ENCODE measurements around the gene ASXL2. TPM values are rescaled to one million over a fixed set of nuclear protein-coding genes. Genes with fewer than 3 reads are reported as not detected.

The ASXL2 gene
- total RNA-seq, 1 experiment from 2014 or later, result 32.7 TPM

DNA sequence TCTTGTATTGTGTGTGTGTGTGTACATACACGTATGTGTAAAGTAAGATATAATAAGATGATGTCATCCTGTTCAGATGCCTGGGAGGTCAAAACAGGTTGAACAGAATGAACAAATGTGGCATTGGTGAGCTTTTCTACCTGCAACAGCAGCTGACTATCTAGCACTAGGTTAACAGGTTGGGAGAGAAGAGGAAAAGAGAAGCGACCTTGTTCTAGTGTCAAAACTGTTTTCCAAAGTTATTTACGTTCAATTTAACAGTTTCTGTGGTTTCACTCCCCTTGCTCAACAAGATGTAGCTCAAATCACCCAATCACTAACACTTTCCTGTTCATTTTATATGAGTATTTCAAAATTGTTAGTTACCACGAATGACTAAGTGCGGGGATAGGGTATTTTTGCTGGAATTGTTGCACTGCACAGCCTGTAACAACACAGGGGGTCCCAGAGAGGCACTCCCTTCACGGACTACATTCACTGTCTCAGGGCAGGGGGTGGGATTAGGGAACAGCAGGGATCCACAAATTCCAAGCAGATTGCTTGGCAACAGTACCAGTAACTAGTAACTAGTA, 137.4 kb downstream of the ASXL2 start:
- no peak overlapping the region for H3K9ac ChIP-seq (ENCODE audit: extremely low read depth, insufficient read length, low read length)
- H3K4ac ChIP-seq (ENCODE audit: low read depth, low read length), result no peak overlapping the region
- H3K56ac ChIP-seq (ENCODE audit: insufficient read length, low read depth, low read length), result no peak overlapping the region
- H2BK15ac ChIP-seq (ENCODE audit: low read depth, low read length), result no peak overlapping the region
- no peaks in the 10 kb centered on the region for H3K23me2 ChIP-seq (ENCODE audit: insufficient read length, low read depth, low read length, poor library complexity, severe bottlenecking)
- H3K79me1 ChIP-seq (ENCODE audit: insufficient read depth, low read depth, low read length, poor library complexity, severe bottlenecking), result no peaks in the 10 kb centered on the region
- Mint-ChIP-seq H3K9me3 (no peaks in the 10 kb centered on the region), H3K27me3 (ENCODE audit: low read depth) (no peaks in the 10 kb centered on the region), H3K36me3 (ENCODE audit: insufficient read depth in 1 of 3, low read depth in 3 of 3) (peaks cover 13 to 32% (median 21%) of the 10 kb centered on the region in 3 experiments), H3K4me1 (peaks cover 41 to 47% of the 10 kb centered on the region in 2 experiments), H3K4me3 (no peak overlapping the region; a peak in 1 of 5 replicates), H3K27ac (peak overlapping the region in 2 of 3 experiments; percentile 39 to 85; a peak in 3 of 7 replicates)
- no peak overlapping the region for H3K27ac ChIP-seq (ENCODE audit: insufficient read length, low read depth, low read length)
- H2BK20ac ChIP-seq (ENCODE audit: low read depth, low read length, poor library complexity, severe bottlenecking), result no peak overlapping the region
- H4K20me1 ChIP-seq (ENCODE audit: control insufficient read depth, insufficient read depth, insufficient read length), result no peaks in the 10 kb centered on the region
- H3K27me3 ChIP-seq (ENCODE audit: insufficient read depth, low read length), result no peaks in the 10 kb centered on the region
- H2AFZ ChIP-seq (ENCODE audit: low read length), result no peak overlapping the region
- no peak overlapping the region for H2BK5ac ChIP-seq (ENCODE audit: insufficient read length, low read length)
- no peaks in the 10 kb centered on the region for H3K4me1 ChIP-seq (ENCODE audit: insufficient read depth, low read length)
- H3K23ac ChIP-seq (ENCODE audit: insufficient read length, low read depth, low read length), result no peak overlapping the region
- H2AK5ac ChIP-seq (ENCODE audit: insufficient read length, low read length), result no peak overlapping the region
- H3T11ph ChIP-seq (ENCODE audit: low read length), result no peak overlapping the region
- no CpG with 5 or more reads among the region's 6 CpGs for WGBS (ENCODE audit: extremely low coverage, insufficient read length, low lambda C conversion rate)
- no peak overlapping the region for H4K8ac ChIP-seq (replicated peaks; ENCODE audit: insufficient read length, low read depth, low read length)
- H2BK12ac ChIP-seq (ENCODE audit: insufficient read length, low read depth, low read length), result no peak overlapping the region
- no peak overlapping the region for H2BK120ac ChIP-seq (ENCODE audit: low read depth, low read length, poor library complexity, severe bottlenecking)
- H3K14ac ChIP-seq (ENCODE audit: insufficient read depth, low read length), result no peak overlapping the region
- no peaks in the 10 kb centered on the region for H3K79me2 ChIP-seq (ENCODE audit: insufficient read depth, low read length)
- H4K91ac ChIP-seq (ENCODE audit: insufficient read length, low read depth, low read length), result no peak overlapping the region
- no peak overlapping the region for H4K5ac ChIP-seq (ENCODE audit: insufficient read length, low read depth, low read length)
- DNase-seq, result no peak
- H3K18ac ChIP-seq (ENCODE audit: insufficient read length, low read depth, low read length), result no peak overlapping the region
- H3K9me3 ChIP-seq (ENCODE audit: control insufficient read depth, low read depth, low read length), result no peaks in the 10 kb centered on the region
- TF ChIP-seq, protein P1, sequence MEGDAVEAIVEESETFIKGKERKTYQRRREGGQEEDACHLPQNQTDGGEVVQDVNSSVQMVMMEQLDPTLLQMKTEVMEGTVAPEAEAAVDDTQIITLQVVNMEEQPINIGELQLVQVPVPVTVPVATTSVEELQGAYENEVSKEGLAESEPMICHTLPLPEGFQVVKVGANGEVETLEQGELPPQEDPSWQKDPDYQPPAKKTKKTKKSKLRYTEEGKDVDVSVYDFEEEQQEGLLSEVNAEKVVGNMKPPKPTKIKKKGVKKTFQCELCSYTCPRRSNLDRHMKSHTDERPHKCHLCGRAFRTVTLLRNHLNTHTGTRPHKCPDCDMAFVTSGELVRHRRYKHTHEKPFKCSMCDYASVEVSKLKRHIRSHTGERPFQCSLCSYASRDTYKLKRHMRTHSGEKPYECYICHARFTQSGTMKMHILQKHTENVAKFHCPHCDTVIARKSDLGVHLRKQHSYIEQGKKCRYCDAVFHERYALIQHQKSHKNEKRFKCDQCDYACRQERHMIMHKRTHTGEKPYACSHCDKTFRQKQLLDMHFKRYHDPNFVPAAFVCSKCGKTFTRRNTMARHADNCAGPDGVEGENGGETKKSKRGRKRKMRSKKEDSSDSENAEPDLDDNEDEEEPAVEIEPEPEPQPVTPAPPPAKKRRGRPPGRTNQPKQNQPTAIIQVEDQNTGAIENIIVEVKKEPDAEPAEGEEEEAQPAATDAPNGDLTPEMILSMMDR (conservative IDR thresholded peaks at IDR 0.05), result no peak
- no peak overlapping the region for H3K4me2 ChIP-seq (ENCODE audit: insufficient read depth, insufficient read length, low read length)
